HUES64 (cell line): ENCODE measurements around the gene TP63.

Experiments used
- H3K27ac ChIP-seq: 2 replicates; pipeline ENCODE4 v1.7.0; 2013; ENCODE audit warnings: low read depth, low read length, inconsistent platforms
- H3K27me3 ChIP-seq: 2 replicates; pipeline ENCODE4 v1.6.1; 2013; ENCODE audit warnings: mild to moderate bottlenecking, low read length; ENCODE audit not compliant: insufficient read depth
- H3K36me3 ChIP-seq: 2 replicates; pipeline ENCODE4 v1.6.1; 2013; ENCODE audit warnings: mild to moderate bottlenecking, low read length; ENCODE audit not compliant: insufficient read depth
- H3K4me1 ChIP-seq: 2 replicates; pipeline ENCODE4 v1.6.1; 2013; ENCODE audit warnings: mild to moderate bottlenecking, low read length, moderate library complexity; ENCODE audit not compliant: insufficient read depth
- H3K4me3 ChIP-seq: 2 replicates; pipeline ENCODE4 v1.5.1; 2013; ENCODE audit warnings: mild to moderate bottlenecking, low read length, moderate library complexity
- H3K9ac ChIP-seq: 2 replicates; pipeline ENCODE4 v1.6.1; 2013; ENCODE audit warnings: mild to moderate bottlenecking, low read depth, low read length
- H3K9me3 ChIP-seq: 2 replicates; pipeline ENCODE4 v1.6.1; 2013; ENCODE audit warnings: low read depth, low read length; ENCODE audit not compliant: insufficient read depth
- WGBS: fragments of 150-250, 120-280 bp; methylation state at CpG from one replicate; pipeline ENCODE4 v1.1.7; 2013; ENCODE audit warnings: missing lambda C conversion rate; 5-methylcytosine and 5-hydroxymethylcytosine counted together

TP63 gene

DNA sequence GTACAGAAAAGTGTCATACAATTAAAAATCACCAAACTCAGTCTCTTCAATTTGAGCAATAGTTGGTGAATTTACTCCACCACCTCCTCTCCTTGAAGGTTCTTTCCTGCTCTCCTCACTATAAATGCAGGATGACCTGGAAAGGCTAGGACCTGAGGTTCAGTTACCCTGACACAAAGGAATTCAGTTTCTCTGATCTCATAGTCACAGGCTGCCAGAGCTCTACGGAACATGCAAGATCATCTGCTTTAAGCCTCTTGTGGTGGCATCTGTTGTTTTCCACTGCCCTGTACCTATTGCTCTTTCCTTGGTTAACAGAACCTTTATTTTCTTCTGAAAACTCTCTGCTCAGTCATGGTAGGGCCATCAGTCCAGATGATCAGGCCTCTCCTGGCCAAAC is 4.9 kb upstream of the TP63 start:
- Histone ChIP-seq H3K9me3 (no peaks in the 10 kb centered on the region), H3K4me1 (no peaks in the 10 kb centered on the region), H3K36me3 (no peaks in the 10 kb centered on the region), H3K9ac (no peak overlapping the region), H3K27ac (no peak overlapping the region), H3K27me3 (no peaks in the 10 kb centered on the region), H3K4me3 (no peak overlapping the region)
- 88% methylated on average over 1 of the region's 1 CpG for WGBS

GRCh38 chr3:189629803-189630455 is 1.3 kb upstream of the TP63 start:
- no peaks in the 10 kb centered on the region for H3K27me3 ChIP-seq
- no peaks in the 10 kb centered on the region for H3K36me3 ChIP-seq
- 100% methylated on average over 1 of the region's 3 CpGs for WGBS
- H3K4me1 ChIP-seq = peaks cover 14% of the 10 kb centered on the region
- H3K9ac ChIP-seq = no peak overlapping the region
- no peaks in the 10 kb centered on the region for H3K9me3 ChIP-seq
- H3K27ac ChIP-seq = no peak overlapping the region
- H3K4me3 ChIP-seq = no peak overlapping the region

DNA sequence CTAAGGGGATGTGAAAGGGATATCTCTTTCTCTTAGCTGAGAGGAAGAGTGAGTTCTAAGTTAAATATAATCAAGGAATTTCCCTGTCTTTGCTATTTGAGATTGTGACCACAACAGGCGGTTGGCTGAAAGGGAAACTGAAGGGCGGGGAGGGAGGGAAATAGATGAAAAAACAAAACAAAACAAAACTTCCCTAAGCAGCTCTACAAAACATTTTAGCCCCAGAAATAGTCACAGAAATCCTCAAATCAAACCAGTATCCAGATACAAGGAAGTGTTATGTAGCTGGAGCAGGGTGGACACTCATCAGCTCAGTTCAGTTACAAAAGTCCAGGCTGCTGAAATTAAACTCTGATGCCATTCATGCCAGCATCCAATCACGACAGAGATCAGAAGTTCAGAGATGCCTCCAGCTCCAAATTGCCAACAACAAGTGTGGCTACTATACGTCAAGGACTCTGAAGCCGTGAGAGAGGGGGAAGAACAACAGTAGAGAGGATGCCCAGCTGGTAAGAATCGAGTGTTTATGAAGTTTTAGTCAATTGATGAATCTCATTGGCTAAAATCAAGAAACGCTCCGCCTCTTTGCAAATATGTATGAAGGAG is 319 bp upstream of the TP63 start:
- Histone ChIP-seq H3K27ac (no peak overlapping the region), H3K9me3 (no peaks in the 10 kb centered on the region), H3K9ac (no peak overlapping the region), H3K36me3 (no peaks in the 10 kb centered on the region), H3K27me3 (no peaks in the 10 kb centered on the region), H3K4me1 (peaks cover 22% of the 10 kb centered on the region), H3K4me3 (no peak overlapping the region)
- 94% methylated on average over 6 of the region's 8 CpGs for WGBS

GRCh38 chr3:189631409-189631808 is 220 bp downstream of the TP63 start:
- Histone ChIP-seq H3K4me3 (no peak overlapping the region), H3K4me1 (peaks cover 28% of the 10 kb centered on the region), H3K27me3 (no peaks in the 10 kb centered on the region), H3K9me3 (no peaks in the 10 kb centered on the region), H3K36me3 (no peaks in the 10 kb centered on the region), H3K9ac (no peak overlapping the region), H3K27ac (no peak overlapping the region)
- WGBS = 95% methylated on average over 4 of the region's 6 CpGs

DNA sequence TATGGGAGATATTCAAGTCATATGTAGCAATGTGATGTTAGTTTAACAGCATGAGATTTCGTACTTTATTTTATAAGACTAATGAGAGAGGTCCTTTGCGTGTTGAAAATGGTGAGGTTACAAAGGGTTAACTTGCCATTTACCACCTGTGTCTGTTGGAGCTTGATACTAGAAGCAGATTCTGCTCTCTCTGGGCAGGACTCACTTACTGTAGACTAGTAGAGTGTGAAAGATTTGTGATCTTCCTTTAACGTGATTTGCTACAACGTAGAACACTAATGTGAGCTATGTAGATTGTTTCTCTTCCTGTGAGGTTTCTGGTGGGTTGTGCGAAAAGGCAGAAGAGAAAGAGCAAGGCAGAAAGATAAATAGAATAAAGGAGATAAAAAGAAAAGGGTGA is 1.1 kb downstream of the TP63 start:
- no peaks in the 10 kb centered on the region for H3K36me3 ChIP-seq
- no peaks in the 10 kb centered on the region for H3K27me3 ChIP-seq
- H3K4me1 ChIP-seq = peaks cover 33% of the 10 kb centered on the region
- no peak overlapping the region for H3K4me3 ChIP-seq
- WGBS = 86% methylated on average over 5 of the region's 5 CpGs
- H3K9ac ChIP-seq = no peak overlapping the region
- H3K27ac ChIP-seq = no peak overlapping the region
- no peaks in the 10 kb centered on the region for H3K9me3 ChIP-seq

DNA sequence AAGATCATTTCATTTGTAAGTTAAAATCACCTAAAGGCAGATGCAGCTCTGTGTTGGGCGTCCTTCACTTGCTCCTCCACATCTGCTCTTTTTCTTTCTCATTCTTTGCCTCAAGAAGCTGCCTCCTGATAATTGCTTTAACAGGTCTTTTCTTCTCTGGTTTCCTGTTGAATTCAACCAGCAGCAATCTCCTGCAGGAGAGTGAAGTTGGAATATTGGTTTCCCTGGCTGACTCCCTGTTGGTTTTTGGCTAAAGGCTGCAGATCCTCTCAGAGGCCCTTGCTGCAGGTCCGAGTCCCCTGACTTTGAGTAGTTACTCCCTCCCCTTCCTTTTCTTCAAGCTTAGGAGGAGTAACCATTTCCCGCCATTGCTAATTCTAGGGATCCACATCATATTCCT is 4.2 kb downstream of the TP63 start:
- Histone ChIP-seq H3K36me3 (no peaks in the 10 kb centered on the region), H3K4me3 (no peak overlapping the region), H3K9me3 (no peaks in the 10 kb centered on the region), H3K27ac (peak overlapping the region; percentile 49), H3K9ac (no peak overlapping the region), H3K4me1 (peaks cover 33% of the 10 kb centered on the region), H3K27me3 (no peaks in the 10 kb centered on the region)
- 40% methylated on average over 3 of the region's 3 CpGs for WGBS

DNA sequence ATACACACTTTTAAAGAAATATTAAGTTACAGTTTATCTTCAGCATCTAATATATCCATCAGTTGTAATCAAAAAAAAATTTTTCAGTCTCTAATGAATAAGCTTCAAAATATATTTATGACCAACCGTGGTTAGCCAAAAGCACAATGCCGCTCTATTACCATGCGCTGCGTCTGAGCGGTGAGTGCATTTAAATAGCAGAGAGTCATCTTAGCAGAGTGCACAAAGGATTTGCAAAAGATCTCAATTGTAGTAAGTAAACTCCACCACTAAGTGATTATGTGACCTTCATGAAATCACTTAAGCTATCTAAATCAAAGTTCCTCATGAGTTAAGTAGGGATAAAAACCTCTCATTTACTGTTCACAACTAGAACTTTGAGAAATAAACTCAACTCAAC is 4.9 kb downstream of the TP63 start:
- Histone ChIP-seq H3K36me3 (no peaks in the 10 kb centered on the region), H3K4me3 (no peak overlapping the region), H3K27me3 (no peaks in the 10 kb centered on the region), H3K9ac (no peak overlapping the region), H3K27ac (no peak overlapping the region), H3K4me1 (peaks cover 33% of the 10 kb centered on the region), H3K9me3 (no peaks in the 10 kb centered on the region)
- WGBS = 84% methylated on average over 5 of the region's 5 CpGs

DNA sequence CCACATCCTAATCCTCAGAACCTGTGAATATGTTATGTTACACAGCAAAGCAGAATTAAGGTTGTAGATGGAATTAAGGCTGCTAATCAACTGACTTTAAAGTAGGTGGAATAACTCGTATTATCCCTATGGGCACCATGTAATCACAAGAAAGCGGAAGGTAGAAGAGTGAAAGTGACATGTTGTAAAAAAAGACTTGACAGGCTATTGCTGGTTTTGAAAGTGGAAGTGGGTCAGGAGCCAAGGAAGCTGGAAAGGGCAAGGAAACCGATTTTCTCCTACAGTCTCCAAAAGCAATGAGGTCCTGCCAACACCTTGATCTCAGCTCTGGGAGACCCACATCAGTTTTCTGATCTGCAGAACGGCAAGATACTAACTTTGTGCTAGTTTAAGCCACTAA is 6.6 kb downstream of the TP63 start:
- H3K4me3 ChIP-seq = no peak overlapping the region
- no peaks in the 10 kb centered on the region for H3K36me3 ChIP-seq
- H3K27me3 ChIP-seq = no peaks in the 10 kb centered on the region
- no peak overlapping the region for H3K9ac ChIP-seq
- peaks cover 33% of the 10 kb centered on the region for H3K4me1 ChIP-seq
- H3K27ac ChIP-seq = no peak overlapping the region
- H3K9me3 ChIP-seq = no peaks in the 10 kb centered on the region
- WGBS = 94% methylated on average over 4 of the region's 4 CpGs

DNA sequence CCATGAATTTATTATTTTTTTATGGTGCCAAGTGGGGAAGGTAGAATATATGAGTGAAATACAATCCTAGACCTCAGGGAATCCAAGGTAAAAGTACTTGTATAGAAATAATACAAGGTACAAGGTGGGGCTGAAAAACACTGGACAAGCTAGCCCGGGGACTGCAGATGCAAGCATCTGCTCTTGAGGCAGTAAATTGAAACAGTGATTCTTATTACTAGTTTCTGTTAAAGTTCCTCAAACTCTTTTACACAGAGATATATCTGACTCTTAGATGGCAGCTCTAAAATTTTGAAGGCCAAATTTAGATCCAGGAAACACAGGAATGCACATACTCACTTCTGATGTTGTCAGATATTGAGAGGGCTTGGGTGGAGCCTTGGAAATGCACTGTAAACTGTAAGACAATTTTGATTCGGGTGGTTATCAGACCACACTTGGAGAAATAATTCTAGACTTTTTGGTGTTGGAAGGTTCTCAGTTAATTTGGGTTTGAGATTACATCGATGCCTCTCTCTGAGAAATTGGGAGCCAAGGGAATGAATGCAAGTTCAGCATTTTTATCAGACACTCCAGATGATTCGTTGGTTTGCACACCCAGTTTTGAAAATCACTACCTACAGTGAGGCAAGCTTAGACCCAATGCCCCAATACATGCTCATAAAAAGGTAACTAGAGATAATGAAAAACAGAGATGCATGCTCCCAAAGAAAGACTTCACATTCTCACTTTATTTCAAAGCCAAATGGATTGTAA is 7.3 kb downstream of the TP63 start:
- no peaks in the 10 kb centered on the region for H3K9me3 ChIP-seq
- no peak overlapping the region for H3K9ac ChIP-seq
- 92% methylated on average over 4 of the region's 4 CpGs for WGBS
- peaks cover 32% of the 10 kb centered on the region for H3K4me1 ChIP-seq
- no peaks in the 10 kb centered on the region for H3K27me3 ChIP-seq
- no peak overlapping the region for H3K4me3 ChIP-seq
- no peak overlapping the region for H3K27ac ChIP-seq
- no peaks in the 10 kb centered on the region for H3K36me3 ChIP-seq

DNA sequence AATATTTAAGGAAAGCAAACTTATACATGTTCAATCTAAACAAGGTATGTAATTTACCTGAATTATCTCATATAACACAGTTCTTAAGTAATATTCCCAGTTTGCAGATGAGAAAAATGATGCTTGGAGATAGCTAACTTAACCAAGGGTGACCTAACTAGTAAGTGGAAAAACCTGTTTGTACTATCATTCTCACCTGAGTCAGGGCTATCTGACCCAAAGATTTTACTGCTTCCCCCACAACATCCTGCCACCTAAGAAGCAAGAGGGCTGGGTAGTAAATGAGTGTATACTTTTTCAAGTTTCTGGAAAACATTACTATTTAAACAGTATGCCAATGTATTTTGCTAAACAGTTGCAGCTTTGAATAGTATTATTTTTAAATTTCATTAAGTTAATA is 10.6 kb downstream of the TP63 start:
- Histone ChIP-seq H3K36me3 (no peaks in the 10 kb centered on the region), H3K4me3 (no peak overlapping the region), H3K4me1 (0 out of 2 replicates have a peak, but pooled peaks cover 2% of the 10 kb centered on the region), H3K27ac (no peak overlapping the region), H3K27me3 (no peaks in the 10 kb centered on the region), H3K9me3 (no peaks in the 10 kb centered on the region), H3K9ac (no peak overlapping the region)

- Histone ChIP-seq H3K27ac (no peak overlapping the region), H3K36me3 (no peaks in the 10 kb centered on the region), H3K27me3 (no peaks in the 10 kb centered on the region), H3K4me1 (no peaks in the 10 kb centered on the region), H3K4me3 (no peak overlapping the region), H3K9ac (no peak overlapping the region), H3K9me3 (no peaks in the 10 kb centered on the region)
- WGBS = 94% methylated on average over 8 of the region's 8 CpGs
Observed at GRCh38 chr3:189646853-189647542, 15.8 kb downstream of the TP63 start.
